Liver (tissue), 3 donors: ENCODE measurements around the gene PALLD.

Source experiments
- GABPA ChIP-seq, 2 donors: IDR thresholded peaks in 1 of 2; conservative IDR thresholded peaks in 1 of 2; 2 replicates each; pipeline ENCODE4 v1.6.1; 2016; ENCODE audit warnings: antibody characterized with exemption in 2 of 2, mild to moderate bottlenecking in 1 of 2, moderate library complexity in 1 of 2
- HNF4A ChIP-seq, 2 donors: conservative IDR thresholded peaks; 2 replicates each; pipeline ENCODE4 v1.6.1; 2016; ENCODE audit warnings: antibody characterized with exemption in 2 of 2, mild to moderate bottlenecking in 2 of 2
- JUND ChIP-seq, 2 donors: IDR thresholded peaks; 2 replicates each; pipeline ENCODE4 v1.6.1; 2016; ENCODE audit warnings: antibody characterized with exemption in 2 of 2
- TAF1 ChIP-seq: conservative IDR thresholded peaks from 2 replicates; pipeline ENCODE4 v1.6.1; 2016; ENCODE audit warnings: antibody characterized with exemption, mild to moderate bottlenecking
- YY1 ChIP-seq: IDR thresholded peaks from 2 replicates; pipeline ENCODE4 v1.6.1; 2016; ENCODE audit warnings: antibody characterized with exemption, mild to moderate bottlenecking
- TF ChIP-seq, protein P1 (sequence below): fragments of 150-350 bp; IDR thresholded peaks from 2 replicates; pipeline ENCODE4 v1.5.1; 2017; ENCODE audit warnings: improper control_type of control experiment, low read depth, low read length; ENCODE audit not compliant: missing input control
- TF ChIP-seq, protein P2 (sequence below): IDR thresholded peaks from 2 replicates; pipeline ENCODE4 v1.6.1; 2016; ENCODE audit warnings: antibody characterized with exemption
- TF ChIP-seq, protein P3 (sequence below): IDR thresholded peaks from 2 replicates; pipeline ENCODE4 v1.6.1; 2016; ENCODE audit warnings: antibody characterized with exemption
- TF ChIP-seq, protein P4 (sequence below): IDR thresholded peaks from 2 replicates; pipeline ENCODE4 v1.6.1; 2016; ENCODE audit warnings: antibody characterized with exemption
- donor health status: healthy.
- donor health status: healthy.

DNA sequence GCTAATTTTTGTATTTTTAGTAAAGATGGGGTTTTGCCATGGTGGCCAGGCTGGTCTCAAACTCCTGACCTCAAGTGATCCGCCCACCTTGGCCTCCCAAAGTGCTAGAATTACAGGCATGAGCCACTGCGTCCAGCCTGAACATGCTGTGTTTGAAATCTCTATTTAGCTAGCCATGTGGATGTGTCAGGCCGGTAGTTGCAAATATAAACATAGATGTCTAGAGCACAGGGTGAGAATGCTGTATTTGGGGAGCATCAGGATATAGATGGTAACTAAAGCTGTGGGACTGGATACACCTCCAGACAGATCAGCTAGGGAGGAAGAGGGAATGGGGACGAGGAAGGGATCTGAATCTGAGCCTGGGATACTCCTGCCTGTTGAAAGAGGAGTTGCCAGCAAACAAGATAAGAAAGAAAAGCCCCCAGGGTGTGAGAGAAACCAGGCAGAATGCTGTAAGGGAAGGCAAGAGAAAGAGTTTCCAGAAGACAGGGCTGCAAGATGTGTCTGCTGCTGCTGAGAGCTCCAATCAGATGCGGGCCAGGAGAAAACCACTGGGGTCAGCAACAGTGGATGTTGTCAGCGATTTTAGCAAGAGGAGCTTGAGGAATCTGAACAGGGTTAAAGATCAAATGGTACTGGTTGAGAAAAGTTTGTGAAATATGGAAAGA is 177.4 kb downstream of the PALLD start:
- TF ChIP-seq, protein P1, sequence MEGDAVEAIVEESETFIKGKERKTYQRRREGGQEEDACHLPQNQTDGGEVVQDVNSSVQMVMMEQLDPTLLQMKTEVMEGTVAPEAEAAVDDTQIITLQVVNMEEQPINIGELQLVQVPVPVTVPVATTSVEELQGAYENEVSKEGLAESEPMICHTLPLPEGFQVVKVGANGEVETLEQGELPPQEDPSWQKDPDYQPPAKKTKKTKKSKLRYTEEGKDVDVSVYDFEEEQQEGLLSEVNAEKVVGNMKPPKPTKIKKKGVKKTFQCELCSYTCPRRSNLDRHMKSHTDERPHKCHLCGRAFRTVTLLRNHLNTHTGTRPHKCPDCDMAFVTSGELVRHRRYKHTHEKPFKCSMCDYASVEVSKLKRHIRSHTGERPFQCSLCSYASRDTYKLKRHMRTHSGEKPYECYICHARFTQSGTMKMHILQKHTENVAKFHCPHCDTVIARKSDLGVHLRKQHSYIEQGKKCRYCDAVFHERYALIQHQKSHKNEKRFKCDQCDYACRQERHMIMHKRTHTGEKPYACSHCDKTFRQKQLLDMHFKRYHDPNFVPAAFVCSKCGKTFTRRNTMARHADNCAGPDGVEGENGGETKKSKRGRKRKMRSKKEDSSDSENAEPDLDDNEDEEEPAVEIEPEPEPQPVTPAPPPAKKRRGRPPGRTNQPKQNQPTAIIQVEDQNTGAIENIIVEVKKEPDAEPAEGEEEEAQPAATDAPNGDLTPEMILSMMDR: no peak
- TF ChIP-seq TAF1 (no peak), GABPA (IDR thresholded peaks at IDR 0.05 in 1 of 2, conservative IDR thresholded peaks at IDR 0.05 in 1 of 2) (no peak), YY1 (no peak), HNF4A (conservative IDR thresholded peaks at IDR 0.05) (no peak), JUND (IDR thresholded peaks at IDR 0.05) (no peak)
- TF ChIP-seq, protein P2, sequence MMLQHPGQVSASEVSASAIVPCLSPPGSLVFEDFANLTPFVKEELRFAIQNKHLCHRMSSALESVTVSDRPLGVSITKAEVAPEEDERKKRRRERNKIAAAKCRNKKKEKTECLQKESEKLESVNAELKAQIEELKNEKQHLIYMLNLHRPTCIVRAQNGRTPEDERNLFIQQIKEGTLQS: no peak
- TF ChIP-seq, protein P3, sequence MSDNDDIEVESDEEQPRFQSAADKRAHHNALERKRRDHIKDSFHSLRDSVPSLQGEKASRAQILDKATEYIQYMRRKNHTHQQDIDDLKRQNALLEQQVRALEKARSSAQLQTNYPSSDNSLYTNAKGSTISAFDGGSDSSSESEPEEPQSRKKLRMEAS: no peak
- TF ChIP-seq, protein P4, sequence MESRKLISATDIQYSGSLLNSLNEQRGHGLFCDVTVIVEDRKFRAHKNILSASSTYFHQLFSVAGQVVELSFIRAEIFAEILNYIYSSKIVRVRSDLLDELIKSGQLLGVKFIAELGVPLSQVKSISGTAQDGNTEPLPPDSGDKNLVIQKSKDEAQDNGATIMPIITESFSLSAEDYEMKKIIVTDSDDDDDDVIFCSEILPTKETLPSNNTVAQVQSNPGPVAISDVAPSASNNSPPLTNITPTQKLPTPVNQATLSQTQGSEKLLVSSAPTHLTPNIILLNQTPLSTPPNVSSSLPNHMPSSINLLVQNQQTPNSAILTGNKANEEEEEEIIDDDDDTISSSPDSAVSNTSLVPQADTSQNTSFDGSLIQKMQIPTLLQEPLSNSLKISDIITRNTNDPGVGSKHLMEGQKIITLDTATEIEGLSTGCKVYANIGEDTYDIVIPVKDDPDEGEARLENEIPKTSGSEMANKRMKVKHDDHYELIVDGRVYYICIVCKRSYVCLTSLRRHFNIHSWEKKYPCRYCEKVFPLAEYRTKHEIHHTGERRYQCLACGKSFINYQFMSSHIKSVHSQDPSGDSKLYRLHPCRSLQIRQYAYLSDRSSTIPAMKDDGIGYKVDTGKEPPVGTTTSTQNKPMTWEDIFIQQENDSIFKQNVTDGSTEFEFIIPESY: no peak
